NOMO-1 (cell line): ENCODE measurements around the gene AURKAIP1.
"Not testable (repeated sequence)": the region's sequence is repeated elsewhere in the genome, so short reads cannot be mapped to it uniquely, and the experiment has no call there.

ENCODE experiments used
- DNase-seq, 2 experiments: peaks; one replicate each; lab custom pipeline; 2025; ENCODE audit not compliant: unreplicated experiment in 2 of 2; lab: John Stamatoyannopoulos, UW

Gene AURKAIP1

DNA sequence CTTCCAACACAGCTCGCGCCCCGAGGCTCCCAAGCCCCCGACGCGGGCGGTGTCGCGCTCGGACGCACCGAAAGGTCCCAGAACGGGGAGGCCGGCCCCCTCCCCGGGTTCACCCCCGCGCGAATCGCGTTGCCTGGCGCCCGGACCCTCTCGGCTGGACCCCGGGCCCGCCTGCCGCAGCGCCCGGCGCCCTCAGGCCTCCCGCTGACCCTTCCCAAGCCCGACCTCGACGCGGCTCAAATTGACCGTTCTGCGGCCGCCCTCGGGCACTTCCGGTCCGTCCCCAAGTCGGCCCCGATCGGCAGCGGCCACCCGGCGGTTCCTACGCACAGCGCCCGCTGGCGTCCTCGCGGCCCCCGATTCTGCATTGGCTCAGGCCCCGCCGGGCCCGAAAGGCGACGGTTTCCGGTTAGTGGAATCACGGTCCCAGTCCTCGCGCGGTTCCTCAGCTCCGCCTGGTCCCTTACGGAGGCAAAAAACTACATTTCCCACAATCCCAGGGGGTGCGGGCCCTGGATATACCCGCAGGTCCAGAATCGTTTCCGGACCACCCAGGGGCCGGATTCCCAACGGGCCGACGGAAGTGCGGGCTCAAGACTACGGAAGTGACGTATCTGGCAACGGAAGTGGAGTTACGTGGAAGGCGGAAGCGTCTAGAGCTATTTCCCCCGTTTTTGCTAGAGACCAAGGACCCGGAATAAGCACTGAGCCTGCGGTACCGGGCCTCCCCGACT lies at the start of gene AURKAIP1:
Gene AURKAIP1 (minus strand): TSS at position 279 of the 734 bp plus-strand sequence. CDS start 451 bp downstream, outside the sequence.
- DNase-seq: peak; percentile 99

DNA sequence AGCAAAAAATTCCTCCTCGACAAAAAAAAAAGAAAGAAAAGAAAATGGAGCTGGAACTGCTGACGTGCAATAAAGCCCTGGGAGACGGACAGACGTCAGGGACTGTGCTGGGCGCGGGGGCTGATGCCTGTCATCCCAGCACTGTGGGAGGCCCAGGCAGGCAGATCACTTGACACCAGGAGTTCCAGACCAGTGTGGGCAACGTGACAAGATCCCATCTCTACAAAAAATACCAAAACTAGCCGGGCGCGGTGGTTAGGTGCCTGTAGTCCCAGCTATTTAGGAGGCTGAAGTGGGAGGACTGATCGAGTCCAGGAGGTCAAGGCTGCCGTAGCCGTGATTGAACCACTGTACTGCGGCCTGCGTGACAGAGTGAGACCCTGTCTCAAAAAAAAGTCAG lies 49.7 kb upstream of the AURKAIP1 start:
- DNase-seq: no peak

DNA sequence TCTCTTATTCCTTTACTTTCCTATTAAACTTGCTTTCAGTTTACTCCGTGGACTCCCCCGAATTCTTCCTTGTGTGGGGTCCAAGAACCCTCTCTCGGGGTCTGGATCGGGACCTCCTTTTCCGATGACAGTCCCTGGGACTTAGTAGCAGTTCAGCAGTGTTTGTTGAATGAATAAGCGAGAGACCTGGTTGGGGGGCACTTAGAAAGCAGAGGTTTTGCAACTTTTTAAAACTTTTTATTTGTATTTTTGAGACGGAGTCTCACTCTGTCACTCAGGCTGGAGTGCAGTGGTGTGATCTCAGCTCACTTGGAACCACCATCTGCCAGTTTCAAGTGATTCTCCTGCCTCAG lies 48.2 kb upstream of the AURKAIP1 start:
- no peak for DNase-seq

DNA sequence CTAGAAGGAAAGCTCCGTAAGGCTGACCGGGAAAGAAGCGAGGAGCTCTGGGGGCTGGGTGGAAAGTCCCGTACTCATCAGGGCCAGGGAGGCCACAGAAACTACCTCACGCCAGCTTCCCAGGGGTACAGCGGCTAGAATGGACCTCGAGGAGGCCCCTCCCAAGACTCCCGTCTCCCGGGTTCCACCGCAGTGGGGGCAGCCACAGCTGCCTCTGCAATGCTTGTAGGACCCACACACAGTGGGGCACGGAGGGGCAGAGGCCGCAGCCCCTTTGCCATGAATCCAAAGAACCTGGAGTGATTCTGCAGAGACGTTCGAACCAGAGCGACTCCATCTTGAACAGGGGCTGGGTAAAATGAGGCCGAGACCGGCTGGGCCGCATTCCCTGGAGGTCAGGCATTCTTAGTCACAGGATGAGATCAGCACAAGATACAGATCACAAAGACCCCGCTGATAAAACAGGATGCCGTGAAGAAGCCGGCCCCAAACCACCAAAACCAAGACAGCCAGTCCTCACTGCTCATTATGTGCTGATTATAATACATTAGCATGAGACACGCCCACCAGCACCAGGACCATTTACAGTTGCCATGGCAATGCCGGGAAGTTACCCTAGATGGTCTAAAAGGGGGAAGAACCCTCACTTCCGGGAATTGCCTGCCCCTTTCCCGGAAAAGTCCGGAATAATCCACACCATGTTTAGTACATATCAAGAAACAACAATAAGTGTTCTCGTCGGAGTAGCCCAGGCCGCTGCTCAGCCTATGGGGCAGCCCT lies 47.6 kb upstream of the AURKAIP1 start:
- DNase-seq: no peak

DNA sequence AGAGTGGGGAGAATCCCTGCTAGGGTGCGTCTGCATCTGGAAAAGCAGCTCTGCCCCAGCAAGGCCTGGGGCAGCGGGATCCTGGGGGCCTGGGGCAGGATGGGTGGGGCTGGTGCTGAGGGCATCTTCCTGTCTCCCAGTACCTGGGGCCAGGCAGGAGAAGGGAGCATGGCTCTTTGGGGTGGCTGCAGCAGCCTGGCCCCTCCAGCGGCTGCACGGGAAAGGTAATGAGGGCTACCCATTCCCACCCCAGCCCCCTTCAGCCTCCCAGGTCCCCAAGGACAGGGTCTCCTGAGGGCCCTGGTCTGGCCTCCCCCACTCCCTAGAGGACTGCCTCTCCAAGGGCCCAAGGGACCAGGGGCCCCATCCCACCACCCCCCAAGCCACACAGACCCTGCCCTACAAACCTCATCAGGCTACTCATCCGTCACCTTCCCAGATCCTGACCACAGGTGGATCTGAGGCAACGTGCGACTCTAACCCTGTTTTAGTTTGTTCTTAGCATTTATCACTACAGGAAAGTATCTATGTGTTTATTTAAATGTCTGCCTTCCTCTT lies 47.0 kb upstream of the AURKAIP1 start:
- no peak for DNase-seq

DNA sequence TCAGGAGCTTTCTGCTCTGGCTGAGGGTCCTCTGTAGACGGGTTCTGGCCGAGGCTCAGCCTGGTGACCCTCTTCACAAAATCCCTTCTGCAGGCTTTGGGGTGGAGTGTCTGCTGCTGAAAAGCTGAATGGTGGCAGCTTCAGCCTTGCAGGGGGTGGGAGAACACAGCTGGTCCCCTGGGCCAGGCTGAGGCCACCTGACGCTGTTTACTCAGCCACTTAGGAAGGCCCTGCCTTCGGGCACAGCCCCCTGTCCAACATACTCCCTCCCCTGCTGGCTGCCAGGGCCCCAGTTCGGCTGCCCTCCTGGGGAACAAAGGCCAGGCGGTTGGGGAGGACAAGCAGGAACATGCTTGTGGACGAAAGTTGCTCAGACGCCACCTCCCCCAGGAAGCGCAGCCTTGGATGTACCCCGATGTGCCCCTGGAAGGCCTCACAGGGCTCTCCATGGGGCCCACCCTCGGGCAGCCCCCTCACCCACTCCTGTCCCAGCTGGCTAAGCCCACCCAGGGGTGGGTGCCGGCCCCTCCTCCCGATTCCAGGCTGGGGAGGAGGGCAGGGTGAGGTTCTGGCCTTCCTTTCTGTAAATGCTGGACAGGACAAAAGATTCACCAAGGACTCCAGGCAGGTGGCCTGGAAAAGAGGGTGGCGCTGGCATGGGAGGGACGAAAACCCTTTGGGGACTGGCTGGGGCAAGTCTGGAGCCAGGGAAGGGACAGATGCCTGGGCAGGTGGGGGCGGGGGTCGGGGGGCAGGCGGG lies 46.3 kb upstream of the AURKAIP1 start, which contains the start of gene ANKRD65:
Gene ANKRD65 (minus strand): TSS at position 130 of the 760 bp plus-strand sequence. CDS start 271 bp downstream, outside the sequence.
- DNase-seq: no peak

DNA sequence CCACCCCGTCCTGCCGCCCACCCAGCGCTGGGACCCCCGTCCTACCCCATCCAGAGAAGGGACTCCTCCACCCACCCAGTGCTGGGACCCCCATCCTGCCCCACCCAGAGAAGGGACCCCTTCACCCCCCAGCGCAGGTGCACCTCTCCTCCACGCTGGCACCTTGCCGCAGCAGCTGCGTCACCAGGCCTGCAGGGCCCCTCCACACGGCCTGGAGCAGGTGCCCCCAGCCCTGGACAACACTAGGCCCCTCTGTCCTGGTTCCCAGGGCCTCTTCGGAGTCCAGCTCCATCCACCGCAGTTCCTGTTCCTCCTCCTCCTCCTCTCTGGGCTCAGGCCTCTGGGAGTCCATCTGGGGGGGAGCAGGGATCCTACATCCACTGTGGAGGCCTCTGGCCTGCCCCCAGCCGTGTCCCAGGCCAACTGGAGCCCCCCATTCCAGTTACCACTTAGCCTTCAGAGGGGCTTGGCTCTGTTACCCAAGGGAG lies 45.7 kb upstream of the AURKAIP1 start:
- DNase-seq: no peak

DNA sequence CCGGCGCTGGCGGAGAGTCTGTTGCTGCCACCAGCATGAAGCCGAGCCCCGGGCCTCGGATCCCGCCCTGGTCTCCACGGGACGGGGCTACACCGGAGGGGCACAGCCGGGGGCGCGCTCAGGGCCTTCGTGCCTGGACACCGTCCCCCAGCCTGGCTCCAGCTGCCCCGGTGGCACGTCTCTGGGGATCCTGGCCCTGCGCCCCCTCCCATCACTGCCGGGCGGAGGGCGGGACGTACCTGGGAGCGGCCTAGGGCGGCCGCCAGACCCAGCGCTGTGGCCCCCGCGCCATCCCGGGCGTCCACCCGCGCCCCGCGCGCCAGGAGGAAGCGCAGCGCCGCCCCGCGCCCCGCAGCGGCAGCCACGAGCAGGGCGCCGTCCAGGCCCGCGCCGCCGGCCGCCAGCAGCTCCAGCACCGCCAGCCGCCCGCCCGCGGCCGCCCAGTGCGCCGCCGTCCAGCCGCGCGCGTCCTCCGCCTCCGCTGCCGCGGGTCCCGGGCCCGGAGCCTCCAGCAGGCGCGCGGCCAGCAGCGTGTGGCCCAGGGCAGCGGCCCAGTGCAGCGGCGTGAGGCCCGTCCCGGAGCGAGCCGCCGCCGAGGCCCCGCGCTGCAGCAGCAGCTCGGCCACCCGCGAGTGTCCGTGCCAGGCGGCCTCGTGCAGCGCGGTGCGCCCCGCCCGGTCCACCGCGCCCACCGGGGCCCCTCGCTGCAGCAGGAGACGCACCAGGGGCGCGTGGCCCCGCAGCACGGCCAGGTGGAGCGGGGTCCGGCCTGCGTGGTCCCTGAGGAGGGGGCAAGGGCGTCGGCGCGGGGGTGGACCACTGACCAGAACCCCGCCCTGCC lies 45.0 kb upstream of the AURKAIP1 start:
- DNase-seq: no peak

DNA sequence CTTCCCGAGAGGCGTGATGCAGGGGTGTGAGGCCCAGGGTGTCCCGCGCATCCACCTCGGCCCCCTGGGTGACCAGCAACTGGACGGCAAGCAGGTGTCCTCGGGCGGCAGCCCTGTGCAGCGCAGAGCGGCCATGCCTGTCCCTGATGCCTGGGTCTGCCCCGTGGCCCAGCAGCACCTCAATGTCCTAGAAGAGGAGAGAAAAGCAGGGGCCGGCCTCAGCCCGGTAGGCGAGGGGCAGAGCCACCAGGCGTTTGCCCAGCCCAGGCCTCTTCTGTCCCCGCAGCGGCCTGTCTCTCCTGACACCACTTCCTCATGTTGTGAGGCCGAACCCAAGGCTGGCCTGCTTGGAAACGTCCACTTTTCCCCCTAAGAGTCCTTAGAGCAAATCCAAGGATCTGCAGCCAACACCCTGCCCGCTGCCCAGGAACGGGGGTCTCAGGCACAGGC lies 44.4 kb upstream of the AURKAIP1 start:
- no peak for DNase-seq

DNA sequence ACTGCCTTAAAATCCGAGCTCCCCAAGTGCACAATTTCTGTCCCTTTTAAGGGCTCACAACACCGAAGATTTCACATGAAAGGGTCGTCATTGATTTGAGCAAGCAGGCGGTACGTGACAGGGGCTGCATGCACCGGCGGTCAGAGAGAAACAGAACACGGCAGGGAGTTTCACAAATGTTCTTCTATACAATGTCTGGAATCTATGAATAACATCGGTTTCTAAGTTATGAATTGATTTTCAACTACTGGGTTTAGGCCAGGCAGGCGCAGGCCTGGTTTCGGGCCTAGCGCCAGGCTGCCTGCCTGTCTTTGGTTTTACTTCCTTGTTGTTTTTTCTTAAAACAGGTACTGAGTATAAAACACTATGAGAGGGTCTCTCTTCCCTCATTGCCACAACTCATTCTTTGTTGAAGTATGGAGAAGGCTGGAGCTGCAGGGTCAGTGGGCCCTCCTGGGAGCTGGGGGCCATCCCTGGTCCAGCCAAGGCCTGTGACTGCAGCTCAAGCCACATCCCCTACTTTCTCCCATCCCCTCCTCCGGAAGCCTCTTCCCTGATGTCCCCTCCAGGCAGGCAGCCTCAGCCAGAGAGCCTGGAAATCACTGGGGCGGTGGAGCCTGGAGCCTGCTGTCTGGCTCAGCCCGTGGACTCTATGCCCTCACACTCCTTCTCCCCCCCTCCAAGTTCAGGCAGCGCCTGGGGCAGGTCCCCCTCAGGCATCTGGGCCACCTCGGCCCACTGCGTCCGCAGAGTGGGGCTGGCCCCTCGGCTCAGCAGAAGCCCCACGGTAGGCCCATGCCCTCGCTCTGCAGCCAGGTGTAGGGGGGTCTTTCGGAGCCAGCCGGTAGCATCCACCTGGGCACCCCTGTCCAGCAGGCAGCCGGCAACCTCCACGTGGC lies 43.7 kb upstream of the AURKAIP1 start:
- no peak for DNase-seq

DNA sequence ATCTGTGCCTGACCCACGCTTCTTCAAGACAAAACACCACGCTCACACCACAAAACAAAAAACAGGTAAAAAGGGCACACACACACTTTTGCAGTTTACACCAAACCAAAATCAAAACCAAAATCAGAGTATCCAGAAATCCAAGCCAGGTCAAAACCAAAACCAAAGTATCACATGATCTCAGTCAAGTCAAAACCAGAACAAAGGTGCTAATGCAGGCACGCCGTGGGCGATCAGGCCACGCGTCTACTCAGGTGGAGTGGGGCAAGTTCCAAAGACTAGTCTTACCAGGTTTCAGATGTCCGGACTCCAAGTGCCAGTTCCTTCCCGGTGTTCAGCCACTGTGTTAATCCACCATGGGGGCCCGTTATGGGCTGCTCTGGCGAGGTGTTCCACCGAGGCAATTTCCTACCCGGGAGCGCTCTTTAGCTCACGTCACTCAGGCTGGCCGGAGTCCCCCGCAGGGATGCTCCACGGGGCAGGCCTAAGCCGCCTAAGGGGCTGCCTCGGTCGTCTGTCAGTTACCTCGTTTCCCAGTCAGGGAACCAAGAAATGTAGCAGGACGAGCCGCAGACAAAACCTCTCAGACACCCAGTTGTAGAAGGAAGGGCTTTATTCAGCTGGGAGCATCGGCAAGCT lies 42.9 kb upstream of the AURKAIP1 start:
- DNase-seq: not testable (repeated sequence)

DNA sequence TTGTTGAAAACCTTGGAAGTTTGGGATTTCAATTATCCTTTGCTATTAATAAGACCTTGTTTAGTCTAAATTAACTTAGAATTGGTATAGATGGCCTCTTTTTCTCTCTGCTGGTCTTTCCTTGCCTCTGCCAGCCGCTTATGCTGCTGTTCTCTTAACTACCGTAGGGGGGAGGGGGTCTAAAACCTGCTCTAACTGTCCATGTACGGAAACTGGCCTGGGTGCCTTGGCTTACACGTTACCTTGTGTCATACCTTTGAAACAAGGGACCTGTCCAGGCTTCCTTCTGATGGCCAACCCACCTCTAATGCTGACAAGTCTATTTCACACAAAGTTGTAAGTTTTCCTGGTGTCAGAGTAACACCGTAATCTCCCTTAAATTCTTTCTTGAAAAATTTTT lies 42.4 kb upstream of the AURKAIP1 start:
- not testable (repeated sequence) for DNase-seq

DNA sequence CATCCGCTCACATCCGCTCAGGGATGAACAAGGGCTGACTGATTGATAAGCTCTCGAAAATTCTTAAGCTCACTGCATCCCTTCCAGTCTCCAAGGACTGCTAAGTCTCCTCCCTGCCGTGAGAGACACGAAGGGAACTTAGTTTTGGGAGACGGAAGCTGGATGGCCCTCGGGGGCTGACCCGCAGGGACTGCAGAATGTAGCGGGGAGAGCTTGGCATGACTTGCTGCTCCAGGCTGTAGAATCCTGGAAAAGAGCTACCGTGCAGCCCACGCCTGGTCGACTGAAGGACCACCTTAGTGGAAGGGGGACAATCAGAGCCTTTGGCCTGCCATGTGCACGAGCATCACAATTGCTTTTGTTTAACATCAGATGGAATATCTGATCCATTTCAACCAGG lies 40.7 kb upstream of the AURKAIP1 start:
- DNase-seq: no peak

DNA sequence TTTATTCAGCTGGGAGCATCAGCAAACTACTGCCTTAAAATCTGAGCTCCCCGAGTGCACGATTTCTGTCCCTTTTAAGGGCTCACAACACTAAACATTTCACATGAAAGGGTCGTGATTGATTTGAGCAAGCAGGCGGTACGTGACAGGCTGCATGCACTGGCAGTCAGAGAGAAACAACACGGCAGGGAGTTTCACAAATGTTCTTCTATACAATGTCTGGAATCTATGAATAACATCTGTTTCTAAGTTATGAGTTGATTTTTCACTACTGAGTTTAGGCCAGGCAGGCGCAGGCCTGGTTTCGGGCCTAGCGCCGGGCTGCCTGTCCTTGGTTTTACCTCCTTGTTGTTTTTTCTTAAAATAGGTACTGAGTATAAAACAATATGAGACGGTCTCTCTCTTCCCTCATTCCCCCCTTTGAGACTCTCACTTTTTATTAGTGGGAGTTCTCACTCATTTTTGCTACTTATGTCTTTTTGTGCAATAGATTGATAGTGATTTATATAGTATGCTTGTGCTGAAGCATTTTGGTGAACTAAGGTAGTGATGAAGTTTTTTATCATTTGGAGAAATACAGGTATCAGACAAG lies 37.4 kb upstream of the AURKAIP1 start:
- DNase-seq: not testable (repeated sequence)

DNA sequence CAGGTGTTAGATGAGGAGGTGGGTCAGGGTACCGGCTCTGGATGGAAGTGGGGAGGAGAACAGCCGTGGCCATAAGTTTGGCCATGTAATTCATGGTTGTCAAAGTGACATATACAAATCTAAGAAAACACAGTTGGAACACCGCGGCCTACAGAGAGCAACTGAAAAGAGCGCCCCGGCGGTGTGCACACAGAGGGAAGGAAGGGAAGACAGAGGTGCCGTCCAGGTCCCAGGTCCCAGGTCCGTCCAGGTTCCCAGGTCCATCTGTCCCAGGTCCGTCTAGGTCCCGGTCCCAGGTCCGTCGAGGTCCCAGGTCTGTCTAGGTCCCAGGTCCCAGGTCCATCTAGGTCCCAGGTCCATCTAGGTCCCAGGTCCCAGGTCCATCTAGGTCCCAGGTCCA lies 36.6 kb upstream of the AURKAIP1 start:
- no peak for DNase-seq

DNA sequence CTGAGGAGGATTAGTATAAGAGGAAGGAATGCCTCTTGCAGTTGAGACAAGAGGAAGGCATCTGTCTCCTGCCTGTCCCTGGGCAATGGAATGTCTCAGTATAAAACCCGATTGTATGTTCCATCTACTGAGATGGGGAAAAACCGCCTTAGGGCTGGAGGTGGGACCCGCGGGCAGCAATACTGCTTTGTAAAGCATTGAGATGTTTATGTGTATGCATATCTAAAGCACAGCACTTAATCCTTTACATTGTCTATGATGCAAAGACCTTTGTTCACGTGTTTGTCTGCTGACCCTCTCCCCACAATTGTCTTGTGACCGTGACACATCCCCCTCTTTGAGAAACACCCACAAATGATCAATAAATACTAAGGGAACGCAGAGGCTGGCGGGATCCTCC lies 35.2 kb upstream of the AURKAIP1 start:
- DNase-seq: not testable (repeated sequence)

DNA sequence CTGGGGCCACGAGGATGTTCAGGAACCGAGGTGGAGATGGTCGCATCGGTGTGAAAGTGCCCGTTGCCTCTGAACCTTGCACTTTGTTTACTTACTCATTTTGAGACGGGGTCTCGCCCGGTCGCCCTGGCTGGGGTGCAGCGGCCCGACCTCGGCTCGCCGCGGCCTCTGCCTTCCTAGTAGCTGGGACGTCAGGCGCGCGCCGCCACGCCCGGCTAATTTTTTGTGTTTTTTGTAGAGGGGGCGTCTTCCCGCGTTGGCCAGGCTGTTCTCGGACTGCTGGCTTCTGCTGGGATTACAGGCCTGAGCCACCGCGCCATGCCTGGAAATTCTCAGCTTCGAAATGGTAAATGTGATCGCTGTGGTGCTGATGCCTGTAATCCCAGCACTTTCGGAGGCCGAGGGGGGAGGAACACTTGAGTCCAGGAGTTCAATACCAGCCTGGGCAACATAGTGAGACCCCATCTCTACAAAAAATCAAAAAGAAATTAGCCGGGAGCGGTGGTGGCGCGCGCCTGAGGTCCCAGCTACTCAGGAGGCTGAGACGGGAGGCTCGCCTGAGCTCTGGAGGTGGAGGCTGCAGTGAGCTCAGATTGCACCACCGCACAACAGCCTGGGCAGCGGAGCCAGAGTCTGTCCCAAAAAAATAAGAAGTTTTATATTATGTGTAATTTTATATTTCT lies 32.8 kb upstream of the AURKAIP1 start:
- peak; percentile 2 to 19 for DNase-seq
